Measurements from ENCODE around the gene MCUR1. TPM values are rescaled to one million over a fixed set of nuclear protein-coding genes. Genes with fewer than 3 reads are reported as not detected.

The MCUR1 gene
- total RNA-seq (ENCODE audit: low replicate concordance), result 5.8 and 5.9 TPM in 2 replicates

GRCh38 chr6:13814176-13814937, at the start of gene MCUR1:
Gene MCUR1, minus strand, starts transcription at chr6:13814557. Its CDS starts 128 bp downstream, at chr6:13814429.

Other genes starting within 250 kb of the MCUR1 start
- gene SIRT5, start 240.0 kb downstream of the MCUR1 start, total RNA-seq (ENCODE audit: low replicate concordance), result 3.7 and 5.8 TPM in 2 replicates
- 32.1 and 50.1 TPM in 2 replicates for gene NOL7, start 199.2 kb downstream of the MCUR1 start, total RNA-seq (ENCODE audit: low replicate concordance)
- 21.6 and 22.2 TPM in 2 replicates for gene RANBP9, start 102.7 kb downstream of the MCUR1 start, total RNA-seq (ENCODE audit: low replicate concordance)
- gene RNF182, start 110.4 kb upstream of the MCUR1 start, total RNA-seq (ENCODE audit: low replicate concordance), result 0.47 TPM in 1 of 2 replicates, not detected in the other